Motor neuron (in vitro differentiated cells): ENCODE results near the gene ERC1. TPM values are rescaled to one million over a fixed set of nuclear protein-coding genes. Genes with fewer than 3 reads are reported as not detected.
"Not testable (repeated sequence)": the region's sequence is repeated elsewhere in the genome, so short reads cannot be mapped to it uniquely, and the experiment has no call there.

ENCODE experiments used
- ATAC-seq, 8 experiments: fragments of 200-7000 bp; cut with Tn5 transposase; replicated peaks in 6 of 8; 2 replicates each; pipeline ENCODE4 v1.8.0; 2021; ENCODE audit warnings: mild to moderate bottlenecking in 8 of 8, moderate library complexity in 8 of 8
- H3K27ac ChIP-seq, 2 donors: fragments of 250-450 bp; sonication (Bioruptor Pico); 2 replicates each; pipeline ENCODE4 v1.9.0; 2021; ENCODE audit warnings: antibody characterized with exemption in 2 of 2, mild to moderate bottlenecking in 2 of 2, moderate library complexity in 1 of 2
- H3K4me1 ChIP-seq, 2 donors: fragments of 250-450 bp; sonication (Bioruptor Pico); replicated peaks in 1 of 2; 2 replicates each; pipeline ENCODE4 v1.6.1; 2021; ENCODE audit warnings: antibody characterized with exemption in 2 of 2, mild to moderate bottlenecking in 2 of 2, moderate library complexity in 1 of 2
- H3K4me3 ChIP-seq, 5 donors: fragments of 250-450 bp; sonication (Bioruptor Pico); 2 replicates each; pipeline ENCODE4 v1.9.0; 2021; ENCODE audit warnings: antibody characterized with exemption in 5 of 5, mild to moderate bottlenecking in 5 of 5, moderate library complexity in 4 of 5
- WGBS, 10 experiments: fragments of 450-650 bp; shearing (Covaris generic); methylation state at CpG; one replicate each; pipeline ENCODE4 v1.0.0; 2022; 5-methylcytosine and 5-hydroxymethylcytosine counted together
- in situ Hi-C, 9 experiments: fragments of 400-800 bp; cut with MboI; loops; one replicate each; pipeline ENCODE4 v1.15.0; 2021; ENCODE audit warnings: low sequenced_read_pairs in 9 of 9, low pct_unique_long_range_greater_than_20kb in 2 of 9; ENCODE audit not compliant: unreplicated experiment in 9 of 9
- total RNA-seq, 8 experiments: library from RNA; unstranded; fragments of 300-600 nt; gene quantifications; 2 replicates each; pipeline versions ENCODE4 v1.2.3 to v1.2.4, GENCODE V29; 2022

ERC1 gene
- total RNA-seq, 8 experiments from 2014 or later: 15.1 to 53.8 (median 34.6) TPM

- no peak overlapping the region for H3K4me3 ChIP-seq
- H3K4me1 ChIP-seq: no peaks in the 10 kb centered on the region
- in situ Hi-C loops: no loop called here
- WGBS, 10 experiments: 0 to 100% (median 94%) methylated on average over 1 to 4 of the region's 4 CpGs
- H3K27ac ChIP-seq: no peak overlapping the region
- peak in 3 of 8 experiments; percentile 31 to 85 (median 73) for ATAC-seq
Measured at GRCh38 chr12:1305791-1306500, 314.9 kb downstream of the ERC1 start.

DNA sequence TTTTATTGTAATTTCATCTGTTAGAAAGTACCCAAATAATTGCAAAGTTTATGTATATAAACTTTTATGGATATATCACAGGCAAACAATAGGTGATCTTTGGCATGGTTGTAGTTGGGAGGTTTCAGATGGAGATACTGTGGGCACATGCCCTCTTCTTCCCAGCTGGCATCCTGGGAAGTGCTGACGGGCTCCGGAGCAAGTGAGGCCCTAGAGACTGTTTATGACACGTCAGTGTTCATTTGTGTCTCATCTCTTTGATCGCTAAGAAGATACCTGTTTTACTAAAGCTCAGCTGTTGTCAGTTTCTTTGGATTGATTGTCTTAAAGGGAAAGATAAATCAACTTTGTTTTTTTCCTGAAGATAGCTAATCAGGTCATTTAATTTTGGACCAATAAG lies 315.8 kb downstream of the ERC1 start:
- 85 to 100% (median 93%) methylated on average over 1 to 4 of the region's 4 CpGs; no CpG with 5 or more reads in 2 of the 10 experiments for WGBS, 10 experiments
- Histone ChIP-seq H3K4me3 (no peak overlapping the region), H3K27ac (no peak overlapping the region), H3K4me1 (no peaks in the 10 kb centered on the region)
- no peak for ATAC-seq
- in situ Hi-C loops: no loop called here

- H3K4me1 ChIP-seq: no peaks in the 10 kb centered on the region
- no peak overlapping the region for H3K4me3 ChIP-seq
- ATAC-seq: no peak
- in situ Hi-C loops: no loop called here
- H3K27ac ChIP-seq: no peak overlapping the region
- WGBS, 10 experiments: 92 to 100% (median 100%) methylated on average over 1 of the region's 1 CpG; no CpG with 5 or more reads in 4 of the 10 experiments
Measured at GRCh38 chr12:1307796-1308195, 316.8 kb downstream of the ERC1 start.

- no peak for ATAC-seq
- H3K4me1 ChIP-seq: no peaks in the 10 kb centered on the region
- H3K4me3 ChIP-seq: no peak overlapping the region
- in situ Hi-C loops: no loop called here
- WGBS, 10 experiments: 80 to 100% (median 93%) methylated on average over 1 to 8 of the region's 8 CpGs; no CpG with 5 or more reads in 1 of the 10 experiments
- no peak overlapping the region for H3K27ac ChIP-seq
Measured at GRCh38 chr12:1309613-1310012, 318.6 kb downstream of the ERC1 start.

- no peak for ATAC-seq
- Histone ChIP-seq H3K4me3 (no peak overlapping the region), H3K4me1 (no peaks in the 10 kb centered on the region), H3K27ac (no peak overlapping the region)
- in situ Hi-C loops: no loop called here
- WGBS, 10 experiments: 0 to 100% (median 84%) methylated on average over 1 to 4 of the region's 4 CpGs; no CpG with 5 or more reads in 1 of the 10 experiments
Measured at GRCh38 chr12:1310653-1311052, 319.6 kb downstream of the ERC1 start.

GRCh38 chr12:1311145-1311544 lies 320.1 kb downstream of the ERC1 start:
- no peak for ATAC-seq
- H3K4me1 ChIP-seq: no peaks in the 10 kb centered on the region
- 63 to 100% (median 100%) methylated on average over 1 of the region's 1 CpG; no CpG with 5 or more reads in 2 of the 10 experiments for whole genome bisulfite sequencing, 10 experiments
- in situ Hi-C loops: no loop called here
- no peak overlapping the region for H3K4me3 ChIP-seq
- no peak overlapping the region for H3K27ac ChIP-seq

DNA sequence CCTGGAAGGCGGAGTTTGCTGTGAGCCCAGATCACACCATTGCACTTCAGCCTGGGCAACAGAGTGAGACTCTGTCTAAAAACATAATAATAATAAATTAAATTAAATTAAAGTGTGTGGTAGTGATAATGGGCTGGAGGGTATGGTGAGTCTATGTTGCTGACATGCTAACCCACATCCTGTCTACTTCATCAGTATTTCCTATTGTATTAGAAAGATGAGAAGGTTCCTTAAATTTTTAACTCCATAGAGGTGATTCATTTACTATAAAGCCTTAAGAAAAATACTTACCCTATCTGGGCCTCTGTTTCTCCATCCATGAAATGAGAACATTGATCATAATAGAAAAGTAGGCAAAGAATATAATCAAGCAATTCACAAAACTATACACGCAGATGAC lies 322.9 kb downstream of the ERC1 start:
- WGBS, 10 experiments: 82 to 100% (median 100%) methylated on average over 1 to 2 of the region's 2 CpGs; no CpG with 5 or more reads in 1 of the 10 experiments
- no peak for ATAC-seq
- H3K27ac ChIP-seq: no peak overlapping the region
- no peak overlapping the region for H3K4me3 ChIP-seq
- in situ Hi-C loops: no loop called here
- peaks cover 3 to 9% of the 10 kb centered on the region in 2 donors for H3K4me1 ChIP-seq

DNA sequence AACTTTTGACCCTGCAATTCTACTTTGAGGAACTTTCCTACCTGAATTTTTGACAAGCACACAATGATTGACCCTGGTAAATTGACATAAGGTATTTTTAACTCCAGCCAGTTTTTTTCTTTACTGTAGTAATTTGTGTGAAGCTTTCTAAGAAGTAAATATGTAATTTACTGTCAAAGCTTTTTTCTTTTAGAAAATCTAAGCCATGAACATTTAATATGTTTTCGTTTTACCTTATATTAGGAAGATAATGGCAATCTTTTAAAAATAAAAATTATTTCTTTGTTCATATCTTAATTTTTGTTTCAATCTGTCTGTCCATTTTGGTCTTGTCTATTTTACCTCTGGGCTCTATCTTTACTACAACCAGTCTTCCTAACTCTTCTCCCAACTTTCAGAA lies 323.5 kb downstream of the ERC1 start:
- no peak for ATAC-seq
- no peak overlapping the region for H3K4me3 ChIP-seq
- in situ Hi-C loops: no loop called here
- H3K4me1 ChIP-seq: peaks cover 5 to 11% of the 10 kb centered on the region in 2 donors
- no peak overlapping the region for H3K27ac ChIP-seq
- 84 to 100% (median 93%) methylated on average over 1 of the region's 1 CpG; no CpG with 5 or more reads in 1 of the 10 experiments for WGBS, 10 experiments

- H3K4me1 ChIP-seq: peaks cover 5 to 11% of the 10 kb centered on the region in 2 donors
- in situ Hi-C loops, H3K4me3 ChIP-seq, ATAC-seq, H3K27ac ChIP-seq: not testable (repeated sequence)
- WGBS, 10 experiments: 67 to 100% (median 94%) methylated on average over 1 to 3 of the region's 5 CpGs; no CpG with 5 or more reads in 7 of the 10 experiments
Measured at GRCh38 chr12:1316991-1317390, 326.0 kb downstream of the ERC1 start.

DNA sequence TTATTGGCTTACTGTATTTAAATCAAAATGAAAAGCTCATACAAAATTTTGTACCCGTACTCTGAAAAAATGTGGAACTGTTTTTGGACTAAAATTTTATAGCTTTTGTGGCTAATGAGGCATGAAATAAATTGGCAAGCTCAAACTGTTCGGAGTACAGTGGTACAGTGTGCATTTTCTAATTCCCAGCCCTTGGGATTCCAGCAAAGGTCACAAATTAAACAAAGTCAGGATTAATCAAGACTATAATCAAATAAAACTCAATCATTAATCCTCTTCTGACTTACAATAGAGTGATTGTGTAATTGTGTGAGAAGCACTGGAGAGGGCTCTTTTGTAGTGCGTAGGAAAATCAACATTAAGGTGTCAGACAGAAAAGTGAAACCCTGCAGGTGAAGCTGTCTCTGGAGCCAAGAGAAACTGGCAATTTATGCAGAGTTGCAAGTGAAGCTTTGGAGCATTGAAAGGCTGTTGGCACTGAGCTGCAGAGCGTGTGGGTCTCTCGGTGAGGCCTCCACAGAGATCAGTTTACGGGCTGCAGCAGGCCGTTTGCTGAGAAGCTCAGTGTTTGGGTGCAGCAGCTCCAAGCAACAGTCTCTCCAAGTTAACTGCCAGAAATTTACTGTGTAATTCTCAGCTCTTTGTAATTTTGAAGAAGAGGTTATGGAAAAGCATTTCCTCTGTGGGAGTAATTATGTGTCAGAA lies 327.5 kb downstream of the ERC1 start:
- peak; percentile 56 to 99 (median 71) for ATAC-seq
- no peak overlapping the region for H3K27ac ChIP-seq
- peaks cover 5 to 11% of the 10 kb centered on the region in 2 donors for H3K4me1 ChIP-seq
- WGBS, 10 experiments: 17 to 78% (median 40%) methylated on average over 1 to 7 of the region's 7 CpGs
- in situ Hi-C loops: no loop called here
- H3K4me3 ChIP-seq: no peak overlapping the region

DNA sequence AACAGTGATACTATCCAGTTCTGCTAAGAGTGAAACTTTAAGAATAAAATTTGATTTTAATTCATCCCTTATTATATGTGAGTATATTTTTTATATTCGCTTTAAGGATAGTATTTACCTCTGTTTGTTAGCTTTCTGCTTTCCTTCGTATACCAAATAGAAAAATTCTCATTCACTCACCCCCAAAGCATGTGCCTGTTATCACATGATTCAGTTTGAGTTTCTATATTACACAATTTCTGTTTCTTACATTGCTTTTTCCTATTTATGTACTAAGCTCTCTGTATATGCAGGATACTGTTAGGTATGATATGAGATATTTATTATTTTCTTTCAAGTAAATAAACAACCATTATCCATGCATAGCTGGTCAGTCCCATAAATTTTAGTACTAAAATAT lies 328.2 kb downstream of the ERC1 start:
- 37 to 100% (median 82%) methylated on average over 1 to 2 of the region's 2 CpGs for WGBS, 10 experiments

DNA sequence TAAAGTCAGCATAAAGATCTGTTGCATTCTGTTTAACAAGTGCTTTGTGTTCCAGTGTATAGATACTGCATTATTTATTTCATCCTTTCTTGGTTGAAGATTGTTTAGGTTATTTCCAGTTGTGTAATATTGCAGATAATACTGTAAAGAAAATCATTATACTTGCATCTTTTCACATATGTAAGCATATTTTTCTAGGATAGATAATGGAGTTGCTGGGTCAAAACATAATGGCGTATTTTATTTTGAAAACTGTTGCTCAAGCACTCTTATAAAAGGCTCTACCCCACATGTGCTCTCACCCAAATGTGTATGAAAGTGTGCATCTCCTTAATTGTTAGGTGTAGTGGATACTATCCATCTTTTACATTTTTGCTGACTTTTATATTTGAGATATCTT lies 329.0 kb downstream of the ERC1 start:
- 100% methylated on average over 1 of the region's 1 CpG; no CpG with 5 or more reads in 2 of the 10 experiments for WGBS, 10 experiments

More for the DNA sequence above, 328.2 kb downstream of the ERC1 start:
- no peak overlapping the region for H3K27ac ChIP-seq
- no peak for ATAC-seq
- H3K4me3 ChIP-seq: no peak overlapping the region
- in situ Hi-C loops: no loop called here
- peaks cover 5 to 11% of the 10 kb centered on the region in 2 donors for H3K4me1 ChIP-seq

DNA sequence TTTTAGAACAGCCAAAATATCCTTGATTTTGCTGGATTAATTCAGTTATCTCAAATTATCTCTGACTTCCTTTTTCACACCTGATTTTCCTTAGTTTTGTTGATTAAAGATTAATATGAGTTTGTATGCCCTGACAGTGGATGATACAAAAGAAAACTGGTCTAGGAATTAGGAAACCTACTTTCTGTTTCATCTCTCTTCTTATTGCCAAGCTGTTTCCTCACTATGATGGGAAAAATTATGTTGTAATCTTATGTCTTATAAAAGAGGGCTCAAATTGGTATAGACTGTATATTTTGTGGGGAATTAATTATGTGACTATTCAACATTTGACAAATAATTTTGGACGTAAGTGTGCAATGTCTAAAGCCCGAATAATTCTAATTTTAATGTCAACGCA lies 331.8 kb downstream of the ERC1 start:
- peaks cover 5 to 11% of the 10 kb centered on the region in 2 donors for H3K4me1 ChIP-seq
- no peak overlapping the region for H3K27ac ChIP-seq
- no peak overlapping the region for H3K4me3 ChIP-seq
- WGBS, 10 experiments: 58 to 100% (median 90%) methylated on average over 2 to 3 of the region's 3 CpGs; no CpG with 5 or more reads in 1 of the 10 experiments
- in situ Hi-C loops: no loop called here
- no peak for ATAC-seq

More for the DNA sequence above, 329.0 kb downstream of the ERC1 start:
- Histone ChIP-seq H3K27ac (no peak overlapping the region), H3K4me1 (peaks cover 5 to 11% of the 10 kb centered on the region in 2 donors), H3K4me3 (no peak overlapping the region)
- in situ Hi-C loops: no loop called here
- no peak for ATAC-seq
